PC-9 (cell line): ENCODE data around the gene ZSCAN1. TPM values are rescaled to one million over a fixed set of nuclear protein-coding genes. Genes with fewer than 3 reads are reported as not detected.

ENCODE experiments used
- BruUV-seq: library from RNA; stranded (reverse); fragments of 400-500 nt; replicated peaks from 2 replicates; lab custom pipeline; 2021; lab: Mats Ljungman, UMichigan
- CTCF ChIA-PET: fragments of 300-600 bp; sonication (Branson Sonifier 250); formaldehyde crosslinking; loops from one replicate; lab custom pipeline; 2022; ENCODE audit warnings: antibody characterized with exemption; lab: Charles Lee
- POLR2A ChIA-PET: fragments of 300-600 bp; sonication (Branson Sonifier 250); formaldehyde crosslinking; loops from one replicate; lab custom pipeline; 2022; ENCODE audit warnings: antibody characterized with exemption; ENCODE audit not compliant: unreplicated experiment; lab: Charles Lee
- DNase-seq, 2 experiments: peaks; one replicate each; pipeline versions ENCODE4 v3.0.0 to v3.0.0-alpha.2; 2015 to 2022; ENCODE audit warnings: mixed read lengths in 1 of 2
- H2AFZ ChIP-seq: fragments of 200-600 bp; sonication (generic); 2 replicates; pipeline ENCODE4 v1.8.1; 2017; ENCODE audit warnings: antibody characterized with exemption
- H3F3A ChIP-seq: fragments of 200-600 bp; sonication (generic); 2 replicates; pipeline ENCODE4 v1.8.1; 2017; ENCODE audit warnings: antibody characterized with exemption, mild to moderate bottlenecking, low read depth; ENCODE audit not compliant: insufficient read depth
- H3K27ac ChIP-seq: fragments of 200-600 bp; sonication (generic); 2 replicates; pipeline ENCODE4 v1.6.1; 2016; ENCODE audit warnings: mixed run types
- H3K27me3 ChIP-seq: fragments of 200-600 bp; sonication (generic); 2 replicates; pipeline ENCODE4 v1.6.1; 2016; ENCODE audit warnings: low read depth, mixed run types; ENCODE audit not compliant: insufficient read depth
- H3K36me3 ChIP-seq: fragments of 200-600 bp; sonication (generic); 2 replicates; pipeline ENCODE4 v1.6.1; 2016; ENCODE audit warnings: low read depth, mixed run types
- H3K4me1 ChIP-seq: fragments of 200-600 bp; sonication (generic); replicated peaks from 2 replicates; pipeline ENCODE4 v1.6.1; 2016; ENCODE audit warnings: mixed run types; ENCODE audit not compliant: insufficient read depth
- H3K4me2 ChIP-seq: fragments of 200-600 bp; sonication (generic); 2 replicates; pipeline ENCODE4 v1.6.1; 2017; ENCODE audit warnings: mixed run types
- H3K4me3 ChIP-seq: fragments of 200-600 bp; sonication (generic); 2 replicates; pipeline ENCODE4 v1.6.1; 2016; ENCODE audit warnings: mixed run types
- H3K79me2 ChIP-seq: fragments of 200-600 bp; sonication (generic); 2 replicates; pipeline ENCODE4 v1.6.1; 2017; ENCODE audit warnings: low read depth, mixed run types
- H3K9me2 ChIP-seq: fragments of 200-600 bp; sonication (generic); 2 replicates; pipeline ENCODE4 v1.8.1; 2017; ENCODE audit warnings: mild to moderate bottlenecking; ENCODE audit not compliant: insufficient read depth
- H3K9me3 ChIP-seq: fragments of 200-600 bp; sonication (generic); 2 replicates; pipeline ENCODE4 v1.8.1; 2016; ENCODE audit warnings: low read depth; ENCODE audit not compliant: insufficient read depth
- H4K20me1 ChIP-seq: fragments of 200-600 bp; sonication (generic); 2 replicates; pipeline ENCODE4 v1.8.1; 2017; ENCODE audit not compliant: insufficient read depth
- EZH2 ChIP-seq: fragments of 200-600 bp; sonication (generic); IDR thresholded peaks from 2 replicates; pipeline ENCODE4 v1.8.0; 2017; ENCODE audit warnings: antibody characterized with exemption, low read depth
- intact Hi-C: fragments of 100-400 bp; cut with micrococcal nuclease; formaldehyde crosslinking; loops from one replicate; pipeline ENCODE4 v1.10.0; 2022; ENCODE audit not compliant: unreplicated experiment
- total RNA-seq: library from RNA; stranded (reverse); gene quantifications from 2 replicates; pipeline ENCODE4 v1.2.3, GENCODE V29; 2021
- TF ChIP-seq, protein P1 (sequence below): fragments of 200-600 bp; sonication (generic); conservative IDR thresholded peaks from 2 replicates; pipeline ENCODE4 v1.6.1; 2017; ENCODE audit warnings: mixed run types, antibody characterized with exemption, mild to moderate bottlenecking, moderate library complexity

The ZSCAN1 gene
- total RNA-seq, 1 experiment from 2014 or later, result not detected

DNA sequence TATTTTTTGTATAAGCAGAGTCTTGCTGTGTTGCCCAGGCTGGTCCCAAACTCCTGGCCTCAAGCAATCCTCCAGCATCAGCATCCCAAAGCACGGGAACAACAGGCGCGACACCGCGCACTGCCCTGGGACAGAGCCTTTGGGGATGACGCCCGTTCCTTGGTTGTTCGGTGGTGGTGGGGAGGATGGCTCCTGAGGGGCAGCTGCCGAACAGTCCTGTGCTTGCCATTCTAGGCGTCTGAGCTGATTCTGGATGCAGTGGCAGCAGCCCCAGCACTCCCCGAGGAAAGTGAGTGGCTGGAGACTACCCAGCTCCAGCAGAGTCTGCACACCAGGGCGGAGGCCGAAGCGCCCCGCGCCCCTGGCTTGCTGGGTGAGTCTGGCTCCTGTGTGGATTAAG, 18.4 kb downstream of the ZSCAN1 start:
- H3K9me2 ChIP-seq, result no peaks in the 10 kb centered on the region
- H3K4me3 ChIP-seq, result no peak overlapping the region
- H3K9me3 ChIP-seq, result 0 out of 2 replicates have a peak, but pooled peaks cover 7% of the 10 kb centered on the region
- ChIA-PET CTCF (no interaction called here), POLR2A (no interaction called here)
- H3K27me3 ChIP-seq, result peaks cover 77% of the 10 kb centered on the region
- no peaks in the 10 kb centered on the region for H3F3A ChIP-seq
- BruUV-seq, result no TSS peak
- TF ChIP-seq, protein P1, sequence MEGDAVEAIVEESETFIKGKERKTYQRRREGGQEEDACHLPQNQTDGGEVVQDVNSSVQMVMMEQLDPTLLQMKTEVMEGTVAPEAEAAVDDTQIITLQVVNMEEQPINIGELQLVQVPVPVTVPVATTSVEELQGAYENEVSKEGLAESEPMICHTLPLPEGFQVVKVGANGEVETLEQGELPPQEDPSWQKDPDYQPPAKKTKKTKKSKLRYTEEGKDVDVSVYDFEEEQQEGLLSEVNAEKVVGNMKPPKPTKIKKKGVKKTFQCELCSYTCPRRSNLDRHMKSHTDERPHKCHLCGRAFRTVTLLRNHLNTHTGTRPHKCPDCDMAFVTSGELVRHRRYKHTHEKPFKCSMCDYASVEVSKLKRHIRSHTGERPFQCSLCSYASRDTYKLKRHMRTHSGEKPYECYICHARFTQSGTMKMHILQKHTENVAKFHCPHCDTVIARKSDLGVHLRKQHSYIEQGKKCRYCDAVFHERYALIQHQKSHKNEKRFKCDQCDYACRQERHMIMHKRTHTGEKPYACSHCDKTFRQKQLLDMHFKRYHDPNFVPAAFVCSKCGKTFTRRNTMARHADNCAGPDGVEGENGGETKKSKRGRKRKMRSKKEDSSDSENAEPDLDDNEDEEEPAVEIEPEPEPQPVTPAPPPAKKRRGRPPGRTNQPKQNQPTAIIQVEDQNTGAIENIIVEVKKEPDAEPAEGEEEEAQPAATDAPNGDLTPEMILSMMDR, result no peak
- no peak for TF ChIP-seq EZH2
- H3K4me1 ChIP-seq, result no peaks in the 10 kb centered on the region
- H3K79me2 ChIP-seq, result no peaks in the 10 kb centered on the region
- no peaks in the 10 kb centered on the region for H3K36me3 ChIP-seq
- no peaks in the 10 kb centered on the region for H4K20me1 ChIP-seq
- H2AFZ ChIP-seq, result no peak overlapping the region
- no peak overlapping the region for H3K27ac ChIP-seq
- DNase-seq, result no peak
- H3K4me2 ChIP-seq, result no peak overlapping the region
- intact Hi-C loops, result no loop called here

DNA sequence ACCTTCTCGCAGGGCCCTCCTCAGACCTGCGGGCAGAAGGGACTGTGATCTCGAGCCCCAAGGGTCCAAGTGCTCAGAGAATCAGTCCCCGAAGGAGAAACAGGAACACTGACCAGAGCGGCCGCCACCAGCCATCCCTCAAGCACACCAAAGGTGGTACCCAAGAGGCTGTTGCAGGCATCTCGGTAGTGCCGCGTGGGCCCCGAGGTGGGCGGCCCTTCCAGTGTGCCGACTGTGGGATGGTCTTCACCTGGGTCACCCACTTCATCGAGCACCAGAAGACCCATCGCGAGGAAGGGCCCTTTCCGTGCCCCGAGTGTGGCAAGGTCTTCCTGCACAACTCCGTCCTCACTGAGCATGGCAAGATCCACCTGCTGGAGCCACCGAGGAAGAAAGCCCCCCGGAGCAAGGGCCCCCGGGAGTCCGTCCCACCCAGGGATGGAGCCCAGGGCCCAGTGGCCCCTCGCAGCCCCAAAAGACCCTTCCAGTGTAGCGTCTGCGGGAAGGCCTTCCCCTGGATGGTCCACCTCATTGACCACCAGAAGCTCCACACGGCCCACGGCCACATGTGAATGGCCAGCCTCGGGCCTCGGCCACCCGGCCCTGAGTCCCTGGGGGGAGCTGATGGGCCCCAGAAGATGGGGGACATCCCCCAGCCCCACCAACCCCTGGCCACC, 19.8 kb downstream of the ZSCAN1 start:
- ChIA-PET CTCF (no interaction called here), POLR2A (no interaction called here)
- Histone ChIP-seq H2AFZ (no peak overlapping the region), H4K20me1 (no peaks in the 10 kb centered on the region), H3K9me2 (no peaks in the 10 kb centered on the region), H3K36me3 (no peaks in the 10 kb centered on the region), H3K4me2 (no peak overlapping the region), H3K4me1 (no peaks in the 10 kb centered on the region), H3K9me3 (peaks cover 10% of the 10 kb centered on the region; the same call in 1 of the 2 replicates), H3K27me3 (peaks cover 64% of the 10 kb centered on the region), H3K27ac (no peak overlapping the region), H3F3A (no peaks in the 10 kb centered on the region), H3K4me3 (no peak overlapping the region), H3K79me2 (no peaks in the 10 kb centered on the region)
- DNase-seq, result no peak
- BruUV-seq, result no TSS peak
- TF ChIP-seq, protein P1, result no peak
- no peak for TF ChIP-seq EZH2
- intact Hi-C loops, result no loop called here

DNA sequence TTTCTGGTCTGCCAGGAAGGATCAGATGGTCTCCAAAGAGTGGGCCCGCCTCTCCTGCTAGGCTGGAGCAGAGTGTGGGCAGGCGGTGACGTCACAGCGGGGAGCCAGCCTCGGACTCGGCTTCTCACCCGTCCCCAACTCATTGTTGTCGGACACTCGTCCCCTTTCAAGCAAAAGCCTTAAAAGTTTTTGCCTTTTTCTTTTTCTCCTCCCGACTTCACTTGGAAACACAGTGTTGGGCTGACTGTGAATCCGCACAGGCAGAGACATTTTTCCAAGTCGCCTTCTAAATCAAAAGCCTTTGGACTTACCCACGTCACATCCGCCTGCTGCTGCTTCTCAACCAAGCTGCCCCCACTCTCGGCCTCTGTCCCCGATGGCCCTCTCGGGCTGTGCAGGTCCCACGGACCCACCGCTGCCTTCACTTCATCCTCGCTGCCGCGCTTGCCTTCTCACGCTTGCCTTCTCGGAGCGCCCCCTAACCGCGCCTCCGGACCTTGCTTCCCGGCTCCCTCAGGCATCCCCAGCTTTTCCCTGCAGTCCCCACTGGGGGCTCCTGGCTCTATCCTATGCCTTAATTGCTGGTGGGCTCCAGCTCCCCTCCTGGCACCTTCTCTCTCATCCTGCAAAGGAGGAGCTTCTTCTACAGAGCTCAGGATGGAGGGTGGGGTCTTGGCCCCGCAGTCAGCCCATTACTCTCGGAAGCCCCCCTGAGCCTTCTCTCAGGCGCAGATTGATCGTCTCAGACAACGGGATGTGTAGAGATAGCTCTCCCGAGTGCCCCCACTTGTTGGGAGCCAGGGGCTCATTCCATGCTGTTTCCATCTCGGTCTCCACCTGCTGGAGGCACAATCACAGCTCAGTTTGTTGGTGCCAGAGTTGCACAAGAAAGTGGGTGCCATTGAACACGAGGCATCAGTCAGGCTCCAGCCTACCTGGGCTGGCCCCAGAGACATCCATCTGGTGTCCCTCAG, 21.4 kb downstream of the ZSCAN1 start:
- H3K27me3 ChIP-seq, result peaks cover 48% of the 10 kb centered on the region
- H3K36me3 ChIP-seq, result no peaks in the 10 kb centered on the region
- H3K79me2 ChIP-seq, result no peaks in the 10 kb centered on the region
- H4K20me1 ChIP-seq, result no peaks in the 10 kb centered on the region
- no peak overlapping the region for H3K27ac ChIP-seq
- no peaks in the 10 kb centered on the region for H3K9me2 ChIP-seq
- H3K4me3 ChIP-seq, result no peak overlapping the region
- H3K4me1 ChIP-seq, result no peaks in the 10 kb centered on the region
- ChIA-PET POLR2A (no interaction called here), CTCF (interaction anchor here (0.6 kb wide), 1 partner anchor 441 kb away, joined by 3 read pairs; the partner anchor contains the start of gene ZNF134)
- intact Hi-C loops, result no loop called here
- DNase-seq, result no peak
- H3K4me2 ChIP-seq, result no peak overlapping the region
- TF ChIP-seq EZH2, result no peak
- TF ChIP-seq, protein P1, result no peak
- 0 out of 2 replicates have a peak overlapping the region, but pooled peaks have one; percentile 14 for H2AFZ ChIP-seq
- no peaks in the 10 kb centered on the region for H3F3A ChIP-seq
- H3K9me3 ChIP-seq, result peaks cover 21% of the 10 kb centered on the region; the same call in 1 of the 2 replicates
- BruUV-seq, result no TSS peak
